ENCODE measurements around the gene COBL.

COBL gene

GRCh38 chr7:51068401-51068800 is 248.2 kb downstream of the COBL start:
- no peak for DNase-seq

- peak in 1 of 2 experiments; percentile 37 for DNase-seq
Measured at GRCh38 chr7:51067757-51068156, 248.9 kb downstream of the COBL start.

- no peak for DNase-seq
Measured at GRCh38 chr7:51067258-51067657, 249.4 kb downstream of the COBL start.

GRCh38 chr7:51066405-51066882 is 250.2 kb downstream of the COBL start:
- no peak for DNase-seq

- no peak for DNase-seq
Measured at GRCh38 chr7:51065766-51066165, 250.8 kb downstream of the COBL start.

- no peak for DNase-seq
Measured at GRCh38 chr7:51064688-51065087, 251.9 kb downstream of the COBL start.

- DNase-seq, result no peak
Measured at GRCh38 chr7:51062222-51062987, 254.2 kb downstream of the COBL start.

GRCh38 chr7:51060536-51060935 is 256.1 kb downstream of the COBL start:
- DNase-seq, result no peak

- DNase-seq, result no peak
Measured at GRCh38 chr7:51059504-51060142, 257.0 kb downstream of the COBL start.

GRCh38 chr7:51058764-51059163 is 257.8 kb downstream of the COBL start:
- DNase-seq, result no peak

- DNase-seq, result no peak
Measured at GRCh38 chr7:51055039-51055840, 261.4 kb downstream of the COBL start.

GRCh38 chr7:51054231-51054630 is 262.4 kb downstream of the COBL start:
- DNase-seq, result no peak

- DNase-seq, result no peak
Measured at GRCh38 chr7:51053160-51053925, 263.3 kb downstream of the COBL start.

GRCh38 chr7:51046482-51046881 is 270.1 kb downstream of the COBL start:
- DNase-seq, result no peak

GRCh38 chr7:51046103-51046466 is 270.5 kb downstream of the COBL start:
- DNase-seq, result no peak

- no peak for DNase-seq
Measured at GRCh38 chr7:51045319-51046102, 271.1 kb downstream of the COBL start.

- no peak for DNase-seq
Measured at GRCh38 chr7:51043461-51043860, 273.1 kb downstream of the COBL start.

- peak in 1 of 2 experiments; percentile 27 for DNase-seq
Measured at GRCh38 chr7:51040787-51041186, 275.8 kb downstream of the COBL start.

GRCh38 chr7:51038573-51038972 is 278.0 kb downstream of the COBL start:
- DNase-seq, result no peak

GRCh38 chr7:51035716-51036115 is 280.9 kb downstream of the COBL start:
- DNase-seq, result no peak

GRCh38 chr7:51034521-51035264 is 281.9 kb downstream of the COBL start:
- DNase-seq, result no peak
